ENCODE measurements around the gene PIEZO2. TPM values are rescaled to one million over a fixed set of nuclear protein-coding genes. Genes with fewer than 3 reads are reported as not detected.

PIEZO2 gene
- total RNA-seq, 1 experiment from 2014 or later, result 0.11 TPM

DNA sequence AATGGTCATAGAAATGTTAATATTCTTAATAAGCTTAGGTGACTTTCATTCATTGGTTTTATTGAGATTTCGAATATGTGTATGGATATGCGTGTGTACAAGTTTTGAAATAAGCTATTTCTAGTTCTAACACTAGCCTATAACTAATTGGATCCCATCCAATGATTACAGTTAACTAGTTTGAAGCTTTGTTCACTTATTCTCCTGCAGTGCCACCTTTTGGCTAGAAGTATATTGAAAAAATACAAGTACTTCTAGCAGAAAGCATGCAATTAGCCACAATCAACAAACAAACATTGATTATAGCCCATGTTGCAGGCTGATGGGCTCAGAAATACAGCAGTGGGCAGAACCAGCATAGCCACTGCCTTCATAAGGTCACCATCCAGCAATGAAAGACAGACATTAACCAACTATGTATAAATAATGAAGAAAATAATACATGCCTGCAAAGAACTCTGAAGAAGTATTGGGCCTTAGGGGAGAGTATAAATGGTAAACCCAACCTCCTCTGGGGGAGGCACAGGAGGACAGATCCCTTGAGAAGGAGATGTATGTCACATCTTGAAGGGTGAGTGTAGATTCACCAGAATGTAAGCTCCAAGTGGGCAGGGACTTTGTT lies 5.1 kb upstream of the PIEZO2 start:
- TF ChIP-seq, protein P1, sequence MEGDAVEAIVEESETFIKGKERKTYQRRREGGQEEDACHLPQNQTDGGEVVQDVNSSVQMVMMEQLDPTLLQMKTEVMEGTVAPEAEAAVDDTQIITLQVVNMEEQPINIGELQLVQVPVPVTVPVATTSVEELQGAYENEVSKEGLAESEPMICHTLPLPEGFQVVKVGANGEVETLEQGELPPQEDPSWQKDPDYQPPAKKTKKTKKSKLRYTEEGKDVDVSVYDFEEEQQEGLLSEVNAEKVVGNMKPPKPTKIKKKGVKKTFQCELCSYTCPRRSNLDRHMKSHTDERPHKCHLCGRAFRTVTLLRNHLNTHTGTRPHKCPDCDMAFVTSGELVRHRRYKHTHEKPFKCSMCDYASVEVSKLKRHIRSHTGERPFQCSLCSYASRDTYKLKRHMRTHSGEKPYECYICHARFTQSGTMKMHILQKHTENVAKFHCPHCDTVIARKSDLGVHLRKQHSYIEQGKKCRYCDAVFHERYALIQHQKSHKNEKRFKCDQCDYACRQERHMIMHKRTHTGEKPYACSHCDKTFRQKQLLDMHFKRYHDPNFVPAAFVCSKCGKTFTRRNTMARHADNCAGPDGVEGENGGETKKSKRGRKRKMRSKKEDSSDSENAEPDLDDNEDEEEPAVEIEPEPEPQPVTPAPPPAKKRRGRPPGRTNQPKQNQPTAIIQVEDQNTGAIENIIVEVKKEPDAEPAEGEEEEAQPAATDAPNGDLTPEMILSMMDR (IDR thresholded peaks at IDR 0.05; ENCODE audit: insufficient read depth in 1 of 2, low read depth in 1 of 2, low read length in 1 of 2, severe bottlenecking in 1 of 2, unreplicated experiment in 1 of 2), result peak; percentile 59 to 62
- no peaks in the 10 kb centered on the region for H3K4me1 ChIP-seq
- intact Hi-C loops (cut with micrococcal nuclease; ENCODE audit: unreplicated experiment), result loop anchor here (1.0 to 2.0 kb wide), 4 partner anchors 113 to 594 kb away; no protein-coding TSS in a partner anchor
- no peak overlapping the region for H3K4me3 ChIP-seq (ENCODE audit: low read depth, low read length)
- no peaks in the 10 kb centered on the region for H3K36me3 Mint-ChIP-seq (ENCODE audit: insufficient read depth, unreplicated experiment)
- peak in 1 of 2 experiments; percentile 51 for DNase-seq
- BruUV-seq (replicated peaks), result no TSS peak
- H3K27me3 ChIP-seq (replicated peaks; ENCODE audit: control insufficient read depth, insufficient read depth, low read length), result no peaks in the 10 kb centered on the region
- CTCF ChIA-PET, result interaction anchor here (0.6 to 1.6 kb wide), 9 partner anchors 113 to 594 kb away, joined by 3 to 13 read pairs (median 5); no protein-coding TSS in a partner anchor
- H3K9me3 Mint-ChIP-seq (ENCODE audit: unreplicated experiment), result no peaks in the 10 kb centered on the region
- H3K4me3 Mint-ChIP-seq (ENCODE audit: unreplicated experiment), result no peak overlapping the region
- no peak overlapping the region for H3K27ac Mint-ChIP-seq (ENCODE audit: unreplicated experiment)
- H3K36me3 ChIP-seq (ENCODE audit: control insufficient read depth, insufficient read depth, low read length), result no peaks in the 10 kb centered on the region
- H3K27me3 Mint-ChIP-seq (ENCODE audit: insufficient read depth, unreplicated experiment), result no peaks in the 10 kb centered on the region
- POLR2A ChIA-PET, result no interaction called here
- no peaks in the 10 kb centered on the region for H3K4me1 Mint-ChIP-seq (ENCODE audit: low read depth, unreplicated experiment)
- H3K9me3 ChIP-seq, result no peaks in the 10 kb centered on the region

DNA sequence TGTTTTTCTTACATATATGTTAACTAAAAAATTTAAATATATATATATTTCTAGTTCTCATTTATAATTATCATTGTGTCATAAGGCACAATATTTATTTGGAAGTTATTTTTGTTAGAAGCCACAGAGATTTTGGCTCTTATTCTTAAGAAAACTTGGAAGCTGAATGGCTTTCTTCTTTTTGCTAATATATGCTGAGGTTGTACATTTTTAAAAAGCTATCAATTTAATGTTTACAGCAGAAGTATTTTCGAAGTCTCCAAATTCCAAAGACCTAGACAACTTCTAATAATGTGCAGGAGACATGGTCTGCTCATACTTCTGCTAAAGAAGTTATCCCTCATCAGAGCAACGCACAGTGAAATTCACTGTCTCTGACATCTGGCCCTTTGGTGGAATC lies 3.7 kb upstream of the PIEZO2 start:
- Mint-ChIP-seq H3K4me3 (ENCODE audit: unreplicated experiment) (no peak overlapping the region), H3K27ac (ENCODE audit: unreplicated experiment) (no peak overlapping the region), H3K9me3 (ENCODE audit: unreplicated experiment) (no peaks in the 10 kb centered on the region), H3K27me3 (ENCODE audit: insufficient read depth, unreplicated experiment) (no peaks in the 10 kb centered on the region), H3K36me3 (ENCODE audit: insufficient read depth, unreplicated experiment) (no peaks in the 10 kb centered on the region), H3K4me1 (ENCODE audit: low read depth, unreplicated experiment) (no peaks in the 10 kb centered on the region)
- CTCF ChIA-PET, result interaction anchor here (0.9 to 1.6 kb wide), 2 partner anchors 301 to 593 kb away, joined by 3 to 13 read pairs; no protein-coding TSS in a partner anchor
- Histone ChIP-seq H3K4me3 (ENCODE audit: low read depth, low read length) (no peak overlapping the region), H3K36me3 (ENCODE audit: control insufficient read depth, insufficient read depth, low read length) (no peaks in the 10 kb centered on the region), H3K27me3 (replicated peaks; ENCODE audit: control insufficient read depth, insufficient read depth, low read length) (no peaks in the 10 kb centered on the region), H3K4me1 (no peaks in the 10 kb centered on the region), H3K9me3 (no peaks in the 10 kb centered on the region)
- POLR2A ChIA-PET, result no interaction called here
- TF ChIP-seq, protein P1 (IDR thresholded peaks at IDR 0.05; ENCODE audit: insufficient read depth in 1 of 2, low read depth in 1 of 2, low read length in 1 of 2, severe bottlenecking in 1 of 2, unreplicated experiment in 1 of 2), result no peak
- intact Hi-C loops (cut with micrococcal nuclease; ENCODE audit: unreplicated experiment), result no loop called here
- DNase-seq, result no peak
- BruUV-seq (replicated peaks), result no TSS peak

DNA sequence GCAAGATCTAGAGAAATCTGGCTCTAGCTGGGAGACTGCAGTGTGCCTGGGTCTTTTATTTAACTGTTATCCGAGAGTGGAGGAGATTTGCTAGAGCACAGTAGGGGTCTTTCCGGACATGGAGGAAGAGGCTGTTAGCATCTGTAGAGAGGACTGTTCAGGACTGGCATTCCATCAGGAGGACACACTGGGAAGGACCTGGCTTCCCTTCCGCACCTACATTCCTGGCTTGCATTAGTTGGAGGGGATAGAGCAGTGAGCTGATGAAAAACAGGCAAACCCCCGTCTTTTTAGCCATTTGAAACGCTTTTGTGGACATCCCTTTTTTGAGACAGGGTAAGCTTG lies 874 bp upstream of the PIEZO2 start:
- H3K4me3 ChIP-seq (ENCODE audit: low read depth, low read length), result no peak overlapping the region
- no TSS peak for BruUV-seq (replicated peaks)
- Mint-ChIP-seq H3K9me3 (ENCODE audit: unreplicated experiment) (no peaks in the 10 kb centered on the region), H3K4me3 (ENCODE audit: unreplicated experiment) (no peak overlapping the region), H3K27me3 (ENCODE audit: insufficient read depth, unreplicated experiment) (no peaks in the 10 kb centered on the region), H3K36me3 (ENCODE audit: insufficient read depth, unreplicated experiment) (no peaks in the 10 kb centered on the region), H3K27ac (ENCODE audit: unreplicated experiment) (no peak overlapping the region), H3K4me1 (ENCODE audit: low read depth, unreplicated experiment) (no peaks in the 10 kb centered on the region)
- TF ChIP-seq, protein P1 (IDR thresholded peaks at IDR 0.05; ENCODE audit: insufficient read depth in 1 of 2, low read depth in 1 of 2, low read length in 1 of 2, severe bottlenecking in 1 of 2, unreplicated experiment in 1 of 2), result no peak
- ChIA-PET POLR2A (no interaction called here), CTCF (no interaction called here)
- no peaks in the 10 kb centered on the region for H3K36me3 ChIP-seq (ENCODE audit: control insufficient read depth, insufficient read depth, low read length)
- DNase-seq, result no peak
- H3K27me3 ChIP-seq (replicated peaks; ENCODE audit: control insufficient read depth, insufficient read depth, low read length), result no peaks in the 10 kb centered on the region
- no peaks in the 10 kb centered on the region for H3K9me3 ChIP-seq
- H3K4me1 ChIP-seq, result no peaks in the 10 kb centered on the region
- intact Hi-C loops (cut with micrococcal nuclease; ENCODE audit: unreplicated experiment), result no loop called here
